Psoas muscle (tissue), 8 donors: ENCODE results near the gene ADGRG1. TPM values are rescaled to one million over a fixed set of nuclear protein-coding genes. Genes with fewer than 3 reads are reported as not detected.

Experiments used
- ATAC-seq, 4 donors: fragments of 200-7000 bp; cut with Tn5 transposase; one replicate each; pipeline ENCODE4 v1.9.1; 2020; ENCODE audit warnings: moderate library complexity in 3 of 4, mild to moderate bottlenecking in 2 of 4
- DNase-seq, 2 donors: peaks; one replicate each; pipeline ENCODE4 v3.0.0-alpha.2; 2020
- H3K27ac ChIP-seq: fragments of 200-600 bp; one replicate; pipeline ENCODE4 v1.8.0; 2022
- H3K27me3 ChIP-seq, 3 donors: fragments of 200-600 bp in 1 of 3; one replicate each; pipeline versions ENCODE4 v1.6.1 to v1.8.0; 2013 to 2022; ENCODE audit warnings: low read length in 2 of 3, mild to moderate bottlenecking in 2 of 3, moderate library complexity in 1 of 3; ENCODE audit not compliant: insufficient read depth in 3 of 3
- H3K36me3 ChIP-seq, 2 donors: fragments of 200-600 bp in 1 of 2; one replicate each; pipeline versions ENCODE4 v1.6.1 to v1.8.0; 2013 to 2022; ENCODE audit warnings: low read depth in 1 of 2, mild to moderate bottlenecking in 1 of 2, moderate library complexity in 1 of 2; ENCODE audit not compliant: insufficient read depth in 1 of 2
- H3K4me1 ChIP-seq: fragments of 200-600 bp; one replicate; pipeline ENCODE4 v1.8.0; 2022
- H3K4me3 ChIP-seq: fragments of 200-600 bp; one replicate; pipeline ENCODE4 v1.8.0; 2022; ENCODE audit warnings: mild to moderate bottlenecking
- H3K9me3 ChIP-seq: fragments of 200-600 bp; one replicate; pipeline ENCODE4 v1.8.0; 2022
- WGBS, 3 donors: extraction: QIAGEN DNeasy Blood & Tissue Kit; methylation state at CpG; one replicate each; pipeline versions ENCODE4 v1.1.6 to v1.1.7; 2013; 5-methylcytosine and 5-hydroxymethylcytosine counted together
- intact Hi-C, 2 donors: fragments of 100-400 bp; cut with DNase I; formaldehyde crosslinking; loops; one replicate each; pipeline versions ENCODE4 v1.11.0 to v1.14.2; 2022
- polyA plus RNA-seq, 3 donors: library from polyadenylated mRNA; stranded (reverse); fragments of 200-250 nt; gene quantifications; one replicate each; pipeline ENCODE4 v1.2.3, GENCODE V29; 2013
- total RNA-seq, 4 donors: library from RNA; stranded (reverse); fragmentation: NEBNext Ultra II Directional in 2 of 4; extraction: Animal tissue kit (Norgen Biotek cat#: 25700) in 2 of 4; gene quantifications; one replicate each; pipeline versions ENCODE4 v1.2.1 to v1.2.4, GENCODE V29; 2021 to 2023
- TF ChIP-seq, protein P1 (sequence below): fragments of 200-600 bp; IDR thresholded peaks from one replicate; pipeline ENCODE4 v1.8.0; 2022; ENCODE audit warnings: antibody characterized with exemption
- donor health status: healthy with polysubstance abuse.
- donor health status: DM: no; HTN: no; CAD: no; lungs with moderate emphysema.
- donor health status: Bipolar disorder and iron deficiency.
- donor health status: healthy.
- donor health status: DM: yes; HTN: yes; CAD: no.
- donor health status: DM: no; HTN: no; CAD: no.
- donor health status: DM: no; HTN: no; CAD: no.
- donor health status: DM: yes; HTN: yes; CAD: no.

The ADGRG1 gene
- total and polyA plus RNA-seq, 7 donors = 5.3 to 19.4 (median 14.2) TPM

DNA sequence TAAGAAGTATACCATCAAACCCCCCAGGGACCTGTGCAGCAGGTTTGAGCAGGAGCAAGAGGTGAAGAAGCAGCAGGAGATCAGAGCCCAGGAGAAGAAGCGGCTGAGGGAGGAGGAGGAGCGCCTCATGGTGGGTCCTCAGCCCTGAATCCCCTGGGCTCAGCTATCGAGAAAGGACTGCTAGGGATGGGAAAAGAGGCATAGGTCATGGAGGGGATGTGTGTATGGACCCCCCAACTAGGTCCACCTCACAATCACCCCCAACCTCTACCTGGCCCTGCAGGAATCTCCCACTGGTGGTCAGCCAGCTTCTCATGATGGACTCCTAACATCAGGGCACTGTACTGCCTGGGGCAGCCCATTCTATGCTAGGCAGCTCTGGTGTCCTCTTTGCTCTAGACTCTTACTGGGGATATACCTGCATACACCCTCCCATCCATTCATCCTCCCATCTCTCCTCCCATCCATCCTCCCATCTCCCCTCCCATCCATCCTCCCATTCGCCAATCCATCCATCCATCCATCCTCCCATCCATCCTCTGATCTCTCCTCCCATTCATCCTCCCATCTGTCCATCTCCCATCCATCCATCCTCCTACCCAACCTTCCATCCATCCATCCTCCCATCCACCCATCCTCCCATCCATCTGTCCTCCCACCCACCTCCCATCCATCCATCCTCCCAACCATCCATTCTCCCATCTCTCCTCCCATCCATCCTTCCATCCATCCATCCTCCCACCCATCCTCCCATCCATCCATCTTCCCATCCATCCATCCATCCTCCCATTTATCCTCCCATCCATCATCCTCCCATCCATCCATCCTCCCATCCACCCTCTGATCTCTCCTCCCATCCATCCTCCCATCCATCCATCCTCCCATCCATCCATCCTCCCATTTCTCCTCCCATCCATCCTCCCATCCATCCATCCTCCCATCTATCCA lies 76.7 kb downstream of the ADGRG1 start:
- DNase-seq = no peak
- TF ChIP-seq, protein P1, sequence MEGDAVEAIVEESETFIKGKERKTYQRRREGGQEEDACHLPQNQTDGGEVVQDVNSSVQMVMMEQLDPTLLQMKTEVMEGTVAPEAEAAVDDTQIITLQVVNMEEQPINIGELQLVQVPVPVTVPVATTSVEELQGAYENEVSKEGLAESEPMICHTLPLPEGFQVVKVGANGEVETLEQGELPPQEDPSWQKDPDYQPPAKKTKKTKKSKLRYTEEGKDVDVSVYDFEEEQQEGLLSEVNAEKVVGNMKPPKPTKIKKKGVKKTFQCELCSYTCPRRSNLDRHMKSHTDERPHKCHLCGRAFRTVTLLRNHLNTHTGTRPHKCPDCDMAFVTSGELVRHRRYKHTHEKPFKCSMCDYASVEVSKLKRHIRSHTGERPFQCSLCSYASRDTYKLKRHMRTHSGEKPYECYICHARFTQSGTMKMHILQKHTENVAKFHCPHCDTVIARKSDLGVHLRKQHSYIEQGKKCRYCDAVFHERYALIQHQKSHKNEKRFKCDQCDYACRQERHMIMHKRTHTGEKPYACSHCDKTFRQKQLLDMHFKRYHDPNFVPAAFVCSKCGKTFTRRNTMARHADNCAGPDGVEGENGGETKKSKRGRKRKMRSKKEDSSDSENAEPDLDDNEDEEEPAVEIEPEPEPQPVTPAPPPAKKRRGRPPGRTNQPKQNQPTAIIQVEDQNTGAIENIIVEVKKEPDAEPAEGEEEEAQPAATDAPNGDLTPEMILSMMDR = no peak
- intact Hi-C loops = no loop called here
- Histone ChIP-seq H3K27ac (no peak overlapping the region), H3K36me3 (no peaks in the 10 kb centered on the region), H3K27me3 (no peaks in the 10 kb centered on the region), H3K9me3 (no peaks in the 10 kb centered on the region), H3K4me3 (no peak overlapping the region), H3K4me1 (no peaks in the 10 kb centered on the region)
- WGBS, 3 donors = 88 to 93% (median 90%) methylated on average over 4 of the region's 4 CpGs
- ATAC-seq = no peak

DNA sequence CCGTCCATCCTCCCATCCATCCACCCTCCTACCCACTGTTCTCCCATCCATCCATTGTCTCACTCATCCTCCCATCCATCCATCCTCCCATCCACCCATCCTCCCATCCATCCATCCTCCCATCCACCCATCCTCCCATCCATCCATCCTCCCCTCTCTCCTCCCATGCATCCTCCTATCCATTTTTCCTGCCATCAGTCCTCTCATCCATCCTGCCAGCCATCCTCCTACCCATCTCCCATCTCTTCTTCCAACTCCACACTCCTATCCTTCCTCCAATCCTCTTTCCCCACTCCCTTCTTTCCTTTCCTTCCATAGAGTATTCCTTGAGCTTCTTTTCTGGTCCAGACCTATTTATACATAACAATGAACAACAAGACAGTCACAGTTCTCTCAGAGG lies 78.3 kb downstream of the ADGRG1 start:
- intact Hi-C loops = no loop called here
- no peak overlapping the region for H3K4me3 ChIP-seq
- no peak for DNase-seq
- 88 to 89% methylated on average over 1 of the region's 1 CpG; no CpG with 5 or more reads in 1 of the 3 donors for WGBS, 3 donors
- H3K27ac ChIP-seq = no peak overlapping the region
- H3K27me3 ChIP-seq = no peaks in the 10 kb centered on the region
- TF ChIP-seq, protein P1 = no peak
- H3K36me3 ChIP-seq = no peaks in the 10 kb centered on the region
- no peaks in the 10 kb centered on the region for H3K9me3 ChIP-seq
- ATAC-seq = no peak
- no peaks in the 10 kb centered on the region for H3K4me1 ChIP-seq

DNA sequence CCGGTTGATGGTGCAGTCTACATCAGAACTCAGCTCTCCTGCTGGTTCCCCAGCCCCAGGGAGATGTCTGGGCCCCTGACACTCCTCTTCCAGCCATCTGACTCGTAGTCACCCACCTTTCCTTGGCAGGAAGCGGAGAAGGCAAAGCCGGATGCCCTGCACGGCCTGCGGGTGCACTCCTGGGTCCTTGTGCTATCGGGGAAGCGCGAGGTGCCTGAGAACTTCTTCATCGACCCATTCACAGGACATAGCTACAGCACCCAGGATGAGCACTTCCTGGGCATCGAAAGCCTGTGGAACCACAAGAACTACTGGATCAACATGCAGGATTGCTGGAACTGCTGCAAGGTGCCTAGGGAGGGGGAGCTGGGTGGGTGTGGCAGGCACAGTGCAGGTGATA lies 78.9 kb downstream of the ADGRG1 start:
- DNase-seq (no peak), ATAC-seq (no peak)
- no peaks in the 10 kb centered on the region for H3K4me1 ChIP-seq
- TF ChIP-seq, protein P1 = no peak
- no peaks in the 10 kb centered on the region for H3K36me3 ChIP-seq
- no peaks in the 10 kb centered on the region for H3K27me3 ChIP-seq
- WGBS, 3 donors = 83 to 86% (median 84%) methylated on average over 11 of the region's 11 CpGs
- intact Hi-C loops = no loop called here
- no peak overlapping the region for H3K4me3 ChIP-seq
- no peak overlapping the region for H3K27ac ChIP-seq
- H3K9me3 ChIP-seq = no peaks in the 10 kb centered on the region

DNA sequence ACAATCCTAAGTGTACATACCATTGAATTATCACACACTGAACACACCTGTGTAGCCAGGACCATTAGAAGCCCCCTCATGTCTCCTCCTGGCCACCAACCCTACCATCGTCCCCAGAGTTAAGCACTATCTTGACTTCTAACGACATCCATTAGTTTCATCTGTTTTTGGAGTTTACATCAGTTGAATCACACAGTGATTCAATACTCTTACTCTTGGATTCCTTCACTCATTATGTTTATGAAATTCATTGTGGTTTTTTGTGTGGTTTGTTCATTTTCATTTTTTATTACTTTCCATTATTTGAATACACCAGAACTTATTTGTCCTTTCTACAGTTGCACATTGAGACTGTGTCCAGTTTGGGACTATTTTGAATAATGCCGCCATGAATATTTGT lies 79.7 kb downstream of the ADGRG1 start:
- Histone ChIP-seq H3K9me3 (no peaks in the 10 kb centered on the region), H3K27ac (no peak overlapping the region), H3K36me3 (no peaks in the 10 kb centered on the region), H3K27me3 (no peaks in the 10 kb centered on the region), H3K4me1 (no peaks in the 10 kb centered on the region), H3K4me3 (no peak overlapping the region)
- intact Hi-C loops = no loop called here
- ATAC-seq (no peak), DNase-seq (no peak)
- TF ChIP-seq, protein P1 = no peak
- 91 to 93% (median 93%) methylated on average over 3 of the region's 3 CpGs for WGBS, 3 donors
